ES-I3 (cell line): Measurements from ENCODE around the gene AOPEP.

Experiments
- H3K36me3 ChIP-seq: 2 replicates; pipeline ENCODE4 v1.6.1; 2013; ENCODE audit warnings: mild to moderate bottlenecking, low read length, control low read depth, moderate library complexity; ENCODE audit not compliant: insufficient read depth
- H3K4me1 ChIP-seq: 2 replicates; pipeline ENCODE4 v1.6.1; 2013; ENCODE audit warnings: mild to moderate bottlenecking, control low read depth, low read length; ENCODE audit not compliant: insufficient read depth
- H3K9ac ChIP-seq: 2 replicates; pipeline ENCODE4 v1.6.1; 2013; ENCODE audit warnings: low read depth, mild to moderate bottlenecking, low read length, moderate library complexity
- H3K9me3 ChIP-seq: 2 replicates; pipeline ENCODE4 v1.6.1; 2013; ENCODE audit warnings: mild to moderate bottlenecking, low read length, moderate library complexity; ENCODE audit not compliant: control insufficient read depth, insufficient read depth

The AOPEP gene

DNA sequence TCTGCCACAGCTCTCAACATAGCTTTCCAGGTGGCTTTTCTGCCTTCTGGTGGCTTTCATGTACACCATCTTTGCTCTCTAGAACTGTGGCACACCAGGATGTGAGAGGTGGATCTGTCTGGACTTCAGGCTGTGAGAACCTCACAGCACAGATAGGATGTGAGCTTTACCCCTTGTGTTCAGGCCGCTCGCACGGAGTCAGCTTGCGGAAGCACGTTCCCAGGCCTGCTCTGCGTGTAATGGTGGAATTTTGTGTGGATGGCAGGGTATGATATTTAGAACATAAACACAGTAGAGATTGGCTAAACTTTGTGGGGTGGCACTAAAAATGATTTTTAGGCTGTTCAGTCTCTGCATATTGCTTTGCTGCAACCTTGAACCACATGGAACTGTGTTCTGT, 340.6 kb downstream of the AOPEP start:
- Histone ChIP-seq H3K9ac (no peak overlapping the region), H3K36me3 (no peaks in the 10 kb centered on the region), H3K4me1 (0 out of 2 replicates have a peak, but pooled peaks cover 4% of the 10 kb centered on the region), H3K9me3 (no peaks in the 10 kb centered on the region)

GRCh38 chr9:95067897-95068296, 341.4 kb downstream of the AOPEP start:
- Histone ChIP-seq H3K9me3 (no peaks in the 10 kb centered on the region), H3K4me1 (0 out of 2 replicates have a peak, but pooled peaks cover 4% of the 10 kb centered on the region), H3K36me3 (no peaks in the 10 kb centered on the region)

DNA sequence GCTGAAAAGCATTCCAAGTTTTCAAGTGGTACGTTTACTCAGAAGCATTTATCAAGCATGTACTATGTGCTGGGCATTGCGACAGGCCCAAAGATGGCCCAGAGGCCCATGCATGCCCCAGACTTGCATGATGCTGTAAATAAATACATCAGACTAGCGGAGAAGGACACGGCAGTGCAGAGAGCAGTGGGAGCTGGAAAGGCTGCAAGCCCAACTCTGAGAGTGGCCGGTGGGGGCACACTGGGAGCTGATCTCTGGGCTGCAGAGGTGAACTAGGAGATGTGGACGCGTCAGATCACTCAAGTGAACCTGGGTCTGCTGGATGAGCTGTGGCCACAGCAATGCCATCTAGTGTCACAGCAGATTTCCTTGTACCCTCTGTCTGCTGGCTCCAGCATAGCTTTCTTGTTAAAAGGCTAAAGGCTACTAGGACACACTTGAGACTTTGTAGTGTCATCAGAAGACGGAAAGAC, 344.1 kb downstream of the AOPEP start:
- Histone ChIP-seq H3K4me1 (0 out of 2 replicates have a peak, but pooled peaks cover 4% of the 10 kb centered on the region), H3K9me3 (no peaks in the 10 kb centered on the region), H3K36me3 (no peaks in the 10 kb centered on the region), H3K9ac (no peak overlapping the region)

More at GRCh38 chr9:95067897-95068296, 341.4 kb downstream of the AOPEP start:
- no peak overlapping the region for H3K9ac ChIP-seq

GRCh38 chr9:95071450-95071849, 345.0 kb downstream of the AOPEP start:
- Histone ChIP-seq H3K4me1 (0 out of 2 replicates have a peak, but pooled peaks cover 4% of the 10 kb centered on the region), H3K36me3 (no peaks in the 10 kb centered on the region), H3K9me3 (no peaks in the 10 kb centered on the region), H3K9ac (no peak overlapping the region)

GRCh38 chr9:95071925-95072324, 345.4 kb downstream of the AOPEP start:
- Histone ChIP-seq H3K9ac (no peak overlapping the region), H3K9me3 (no peaks in the 10 kb centered on the region), H3K4me1 (peaks cover 8% of the 10 kb centered on the region; the same call in 1 of the 2 replicates), H3K36me3 (no peaks in the 10 kb centered on the region)

DNA sequence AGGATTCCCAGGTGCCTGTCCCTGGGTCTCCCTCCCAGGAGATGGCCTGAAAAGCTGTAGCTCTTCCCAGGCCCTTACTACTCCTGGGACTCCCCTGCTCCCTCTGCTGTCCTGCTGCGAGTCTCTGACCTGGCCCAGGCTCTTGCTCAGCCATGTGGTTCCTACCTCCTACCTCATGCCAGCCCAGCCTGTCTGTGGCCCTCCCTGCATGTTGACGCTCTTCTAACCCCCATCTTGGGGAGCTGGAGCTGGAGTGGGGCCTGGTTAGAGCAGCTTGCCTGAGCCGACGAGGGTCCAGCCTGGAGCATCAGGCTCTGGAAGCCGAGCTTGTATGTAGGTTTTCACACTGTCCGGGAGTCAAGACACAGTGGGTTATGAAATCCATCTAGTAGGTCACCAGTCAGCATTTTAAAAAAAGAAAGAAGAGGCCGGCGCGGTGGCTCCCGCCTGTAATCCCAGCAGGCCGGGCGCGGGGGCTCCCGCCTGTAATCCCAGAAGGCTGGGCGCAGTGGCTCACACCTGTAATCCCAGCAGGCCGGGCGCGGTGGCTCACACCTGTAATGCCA, 346.6 kb downstream of the AOPEP start:
- no peaks in the 10 kb centered on the region for H3K36me3 ChIP-seq
- no peaks in the 10 kb centered on the region for H3K9me3 ChIP-seq
- peaks cover 15% of the 10 kb centered on the region for H3K4me1 ChIP-seq
- H3K9ac ChIP-seq, result no peak overlapping the region

DNA sequence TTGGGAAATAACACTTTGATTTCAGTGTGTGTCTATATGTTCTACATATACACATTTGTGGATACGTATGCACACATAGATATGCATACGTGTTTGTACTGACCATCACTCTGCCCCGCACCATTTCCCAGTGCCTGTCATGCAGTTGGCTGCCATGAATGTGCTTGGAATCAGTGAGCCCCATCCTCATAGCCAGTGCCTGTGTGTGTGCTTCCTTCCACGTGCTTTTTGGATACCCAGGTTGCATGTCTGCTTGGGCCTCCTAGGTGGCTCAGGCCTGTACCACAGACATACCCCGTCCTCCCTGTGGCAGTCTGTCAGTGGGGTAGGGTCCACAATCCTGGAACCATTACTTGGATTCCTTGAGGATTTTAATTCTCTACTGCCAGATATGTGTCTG, 347.4 kb downstream of the AOPEP start:
- H3K9me3 ChIP-seq, result no peaks in the 10 kb centered on the region
- no peak overlapping the region for H3K9ac ChIP-seq
- H3K4me1 ChIP-seq, result peaks cover 19% of the 10 kb centered on the region
- no peaks in the 10 kb centered on the region for H3K36me3 ChIP-seq

DNA sequence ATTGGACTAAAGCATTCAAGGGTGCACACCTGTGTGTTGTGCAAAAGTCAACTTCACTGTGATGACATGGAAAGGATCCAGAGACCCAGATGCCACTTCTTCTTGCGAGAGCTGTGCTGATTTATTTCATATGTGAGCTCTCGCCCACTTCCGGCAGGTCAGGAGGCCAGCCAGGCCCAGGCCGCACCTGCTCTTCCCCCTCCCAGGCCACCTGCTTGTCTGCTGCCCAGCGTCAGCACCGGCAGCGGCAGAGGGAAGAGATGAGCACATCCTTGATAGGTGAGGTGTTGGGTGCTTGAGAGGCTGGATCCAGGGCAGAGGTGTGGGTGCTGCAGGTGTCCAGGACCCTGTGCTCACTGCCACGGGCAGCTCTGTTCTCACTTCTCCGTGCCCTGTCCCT, 348.1 kb downstream of the AOPEP start:
- H3K9ac ChIP-seq, result no peak overlapping the region
- H3K36me3 ChIP-seq, result no peaks in the 10 kb centered on the region
- no peaks in the 10 kb centered on the region for H3K9me3 ChIP-seq
- peaks cover 19% of the 10 kb centered on the region for H3K4me1 ChIP-seq

- H3K36me3 ChIP-seq, result no peaks in the 10 kb centered on the region
- peaks cover 19% of the 10 kb centered on the region for H3K4me1 ChIP-seq
- no peaks in the 10 kb centered on the region for H3K9me3 ChIP-seq
- no peak overlapping the region for H3K9ac ChIP-seq
Observed at GRCh38 chr9:95075700-95076099, 349.2 kb downstream of the AOPEP start.

DNA sequence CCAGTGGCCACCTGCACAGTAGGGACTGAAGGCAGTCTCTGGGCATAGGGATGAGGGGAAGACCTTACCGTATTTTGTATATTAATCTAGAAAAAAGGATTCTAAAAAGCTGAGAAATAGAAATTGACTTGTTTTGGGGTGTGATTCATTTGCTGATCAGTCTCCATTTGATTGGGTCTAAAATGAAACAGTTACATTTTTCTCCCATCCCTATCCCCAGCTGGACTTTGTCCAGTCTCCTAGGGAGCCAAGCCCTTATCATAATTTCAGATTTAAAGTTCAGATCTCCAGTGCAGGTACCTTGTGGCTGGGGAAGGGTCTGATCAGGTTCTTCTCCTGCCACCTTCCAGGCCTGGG, 350.2 kb downstream of the AOPEP start:
- Histone ChIP-seq H3K9ac (no peak overlapping the region), H3K9me3 (no peaks in the 10 kb centered on the region), H3K4me1 (peaks cover 19% of the 10 kb centered on the region), H3K36me3 (no peaks in the 10 kb centered on the region)

DNA sequence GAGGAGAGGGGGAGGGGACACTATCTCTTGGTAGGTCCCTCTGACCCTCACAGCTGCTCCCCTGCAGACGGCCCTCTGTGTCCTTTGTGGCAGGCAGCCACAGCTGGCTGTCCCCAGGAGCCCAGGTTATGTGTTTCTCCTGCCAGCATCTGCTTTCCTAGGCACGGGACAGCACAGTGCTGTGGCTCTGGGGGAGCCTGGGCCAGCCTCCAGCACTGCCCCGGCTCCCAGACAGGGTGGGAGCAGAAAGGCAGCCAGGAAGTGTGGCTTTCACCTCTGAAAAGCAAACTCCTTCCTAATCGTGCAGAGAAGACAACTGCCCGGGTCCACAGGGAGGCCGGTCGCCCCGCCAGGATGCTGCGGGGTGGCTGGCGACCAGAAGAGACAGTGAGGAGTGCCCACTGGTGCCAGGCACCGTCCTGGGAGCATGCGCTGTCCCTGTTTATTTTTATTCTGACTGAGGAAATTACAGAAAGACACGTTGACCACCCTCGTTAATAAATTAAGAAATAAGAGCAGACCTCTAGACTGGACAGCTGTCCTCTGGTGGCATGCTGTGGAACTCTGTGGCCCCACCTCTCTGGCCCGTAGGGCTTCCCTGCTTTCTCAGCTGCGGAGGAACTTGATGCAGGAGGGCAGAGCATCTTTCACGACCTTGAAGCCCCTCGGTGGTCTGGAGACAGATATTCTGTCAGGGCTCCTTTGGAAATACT, 350.7 kb downstream of the AOPEP start:
- peaks cover 19% of the 10 kb centered on the region for H3K4me1 ChIP-seq
- H3K9ac ChIP-seq, result no peak overlapping the region
- H3K9me3 ChIP-seq, result no peaks in the 10 kb centered on the region
- H3K36me3 ChIP-seq, result no peaks in the 10 kb centered on the region

DNA sequence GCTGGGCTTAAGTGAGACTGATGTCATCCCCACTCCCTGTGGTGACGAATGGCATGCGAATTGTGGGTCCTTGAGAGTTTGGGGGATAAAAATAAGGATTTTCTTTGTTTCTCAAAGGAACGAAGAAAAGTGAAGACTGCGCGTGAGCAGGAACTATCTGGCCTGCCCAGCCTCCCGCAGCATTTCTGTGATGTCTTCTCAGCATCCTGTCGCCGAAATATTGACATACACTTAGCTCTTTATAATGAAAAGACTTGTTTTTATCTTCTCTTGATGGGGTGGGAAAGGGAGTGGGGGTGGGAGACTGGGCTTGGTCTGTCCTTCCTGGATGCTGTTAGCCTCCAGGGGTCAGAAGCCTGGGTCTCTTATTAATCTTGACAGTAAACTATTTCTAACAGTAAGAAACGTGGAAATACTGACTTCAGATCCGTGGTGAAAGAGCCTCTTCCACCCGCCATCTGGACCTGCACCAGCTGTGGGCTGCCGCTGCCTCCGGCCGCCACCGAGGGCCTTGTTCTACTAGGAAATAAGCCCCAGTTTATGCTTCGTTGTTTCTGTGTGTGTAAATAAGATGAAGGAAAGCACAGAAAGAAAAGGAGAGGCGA, 351.4 kb downstream of the AOPEP start:
- Histone ChIP-seq H3K9me3 (no peaks in the 10 kb centered on the region), H3K9ac (no peak overlapping the region), H3K4me1 (peaks cover 19% of the 10 kb centered on the region), H3K36me3 (no peaks in the 10 kb centered on the region)

DNA sequence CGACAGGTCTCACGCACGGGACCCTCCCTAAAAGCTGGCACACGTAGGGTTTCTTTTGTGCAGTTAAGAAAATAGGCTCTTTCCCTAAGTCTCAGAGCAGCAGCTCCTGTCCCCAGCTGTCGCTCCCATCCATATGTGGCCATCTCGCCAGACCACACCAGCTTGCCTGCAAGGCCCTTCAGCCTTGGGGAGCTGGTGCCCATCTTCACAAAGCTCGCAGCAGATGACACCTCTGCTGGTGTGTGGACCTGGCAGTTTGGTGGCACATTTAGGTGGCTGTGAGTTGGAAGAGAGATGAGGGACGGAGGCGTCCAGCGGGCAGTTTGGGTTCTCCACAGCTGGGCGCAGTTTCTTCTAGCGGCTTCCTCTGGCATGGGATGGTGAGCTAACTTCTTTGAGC, 352.0 kb downstream of the AOPEP start:
- peaks cover 19% of the 10 kb centered on the region for H3K4me1 ChIP-seq
- H3K36me3 ChIP-seq, result no peaks in the 10 kb centered on the region
- no peak overlapping the region for H3K9ac ChIP-seq
- no peaks in the 10 kb centered on the region for H3K9me3 ChIP-seq

- no peaks in the 10 kb centered on the region for H3K36me3 ChIP-seq
- H3K9ac ChIP-seq, result no peak overlapping the region
- no peaks in the 10 kb centered on the region for H3K9me3 ChIP-seq
- H3K4me1 ChIP-seq, result peaks cover 19% of the 10 kb centered on the region
Observed at GRCh38 chr9:95078939-95079338, 352.4 kb downstream of the AOPEP start.

- no peaks in the 10 kb centered on the region for H3K36me3 ChIP-seq
- H3K4me1 ChIP-seq, result peaks cover 19% of the 10 kb centered on the region
- H3K9ac ChIP-seq, result no peak overlapping the region
- H3K9me3 ChIP-seq, result no peaks in the 10 kb centered on the region
Observed at GRCh38 chr9:95079461-95079860, 353.0 kb downstream of the AOPEP start.
